ENCODE data around the gene C4orf36.

The C4orf36 gene

GRCh38 chr4:86891762-86892635 is at the start of gene C4orf36:
C4orf36 (minus strand) TSS chr4:86892422; CDS start chr4:86891520, 902 bp downstream.
- DNase-seq (ENCODE audit: low spot score) = peak; percentile 72

- DNase-seq (ENCODE audit: low spot score) = no peak
These were observed 48.8 kb upstream of the C4orf36 start for GRCh38 chr4:86940920-86941460.

- no peak for DNase-seq (ENCODE audit: low spot score)
These were observed 47.7 kb upstream of the C4orf36 start for GRCh38 chr4:86939729-86940575.

GRCh38 chr4:86938771-86939520 is 46.7 kb upstream of the C4orf36 start:
- no peak for DNase-seq (ENCODE audit: low spot score)

GRCh38 chr4:86935853-86936733 is 43.9 kb upstream of the C4orf36 start:
- peak; percentile 76 for DNase-seq (ENCODE audit: low spot score)

GRCh38 chr4:86935566-86935852 is 43.3 kb upstream of the C4orf36 start:
- DNase-seq (ENCODE audit: low spot score) = no peak

GRCh38 chr4:86934771-86935565 is 42.7 kb upstream of the C4orf36 start, which contains the start of gene AFF1:
AFF1 (plus strand) TSS chr4:86935011; CDS start chr4:86948534, 13,523 bp downstream.
- DNase-seq (ENCODE audit: low spot score) = peak; percentile 98

GRCh38 chr4:86934147-86934770 is 42.0 kb upstream of the C4orf36 start:
- no peak for DNase-seq (ENCODE audit: low spot score)

GRCh38 chr4:86928400-86929255 is 36.4 kb upstream of the C4orf36 start:
- DNase-seq (ENCODE audit: low spot score) = no peak

- peak; percentile 93 for DNase-seq (ENCODE audit: low spot score)
These were observed 35.7 kb upstream of the C4orf36 start for GRCh38 chr4:86927843-86928395.

- DNase-seq (ENCODE audit: low spot score) = no peak
These were observed 34.3 kb upstream of the C4orf36 start for GRCh38 chr4:86926435-86927086.

- no peak for DNase-seq (ENCODE audit: low spot score)
These were observed 32.6 kb upstream of the C4orf36 start for GRCh38 chr4:86924811-86925210.

- no peak for DNase-seq (ENCODE audit: low spot score)
These were observed 29.5 kb upstream of the C4orf36 start for GRCh38 chr4:86921608-86922252.

GRCh38 chr4:86919561-86920223 is 27.5 kb upstream of the C4orf36 start:
- no peak for DNase-seq (ENCODE audit: low spot score)

GRCh38 chr4:86918539-86919072 is 26.4 kb upstream of the C4orf36 start:
- DNase-seq (ENCODE audit: low spot score) = no peak

Measured in AG20443 (cell line).